Stimulated activated CD4-positive, alpha-beta T cell treated with anti-CD3 and anti-CD28 coated beads, Interleukin-12 subunit alpha, Interleukin-12 subunit beta, amount 100 ng/mL, for 4 hours (primary cell): ENCODE data around the gene NEB.
A peak's percentile ranks its signal among the peaks of the same experiment; 100 is the strongest.
"Not testable (repeated sequence)": the region's sequence is repeated elsewhere in the genome, so short reads cannot be mapped to it uniquely, and the experiment has no call there.

Experiments used
- DNase-seq: peaks from one replicate; pipeline ENCODE4 v3.0.0-alpha.2; 2020

NEB gene

GRCh38 chr2:151649966-151650365, 84.3 kb downstream of the NEB start:
- no peak for DNase-seq

- no peak for DNase-seq
Measured at GRCh38 chr2:151649400-151649799, 84.9 kb downstream of the NEB start.

GRCh38 chr2:151646512-151646911, 87.8 kb downstream of the NEB start:
- not testable (repeated sequence) for DNase-seq

- DNase-seq = no peak
Measured at GRCh38 chr2:151644580-151644979, 89.7 kb downstream of the NEB start.

- DNase-seq = not testable (repeated sequence)
Measured at GRCh38 chr2:151641895-151642294, 92.4 kb downstream of the NEB start.

GRCh38 chr2:151640087-151640486, 94.2 kb downstream of the NEB start:
- no peak for DNase-seq

- no peak for DNase-seq
Measured at GRCh38 chr2:151638990-151639389, 95.3 kb downstream of the NEB start.

- peak; percentile 6 for DNase-seq
Measured at GRCh38 chr2:151638191-151638933, 95.9 kb downstream of the NEB start.

- peak; percentile 25 for DNase-seq
Measured at GRCh38 chr2:151637271-151637781, 97.0 kb downstream of the NEB start.

- no peak for DNase-seq
Measured at GRCh38 chr2:151634736-151635467, 99.4 kb downstream of the NEB start.

GRCh38 chr2:151632993-151633565, 101.2 kb downstream of the NEB start:
- no peak for DNase-seq

GRCh38 chr2:151630372-151630771, 103.9 kb downstream of the NEB start:
- no peak for DNase-seq

GRCh38 chr2:151627353-151627752, 106.9 kb downstream of the NEB start:
- no peak for DNase-seq

- no peak for DNase-seq
Measured at GRCh38 chr2:151624271-151624670, 110.0 kb downstream of the NEB start.

GRCh38 chr2:151623631-151624030, 110.6 kb downstream of the NEB start:
- DNase-seq = no peak

GRCh38 chr2:151620761-151621160, 113.5 kb downstream of the NEB start:
- DNase-seq = no peak

- DNase-seq = no peak
Measured at GRCh38 chr2:151619337-151619989, 114.8 kb downstream of the NEB start.

- no peak for DNase-seq
Measured at GRCh38 chr2:151616760-151617339, 117.4 kb downstream of the NEB start.

- no peak for DNase-seq
Measured at GRCh38 chr2:151614606-151615306, 119.5 kb downstream of the NEB start.

GRCh38 chr2:151614159-151614558, 120.1 kb downstream of the NEB start:
- no peak for DNase-seq

GRCh38 chr2:151611351-151611750, 122.9 kb downstream of the NEB start:
- DNase-seq = no peak

GRCh38 chr2:151610310-151610709, 124.0 kb downstream of the NEB start:
- DNase-seq = no peak
